Left lung (tissue), 10 donors: ENCODE data around the gene RPTOR. TPM values are rescaled to one million over a fixed set of nuclear protein-coding genes. Genes with fewer than 3 reads are reported as not detected.
A peak's percentile ranks its signal among the peaks of the same experiment; 100 is the strongest.

Experiments used
- ATAC-seq: fragments of 200-7000 bp; cut with Tn5 transposase; one replicate; pipeline ENCODE4 v1.9.1; 2020; ENCODE audit warnings: moderate library complexity
- DNase-seq, 4 donors: peaks; one replicate each; pipeline ENCODE4 v3.0.0-alpha.2; 2013 to 2020
- H3K27ac ChIP-seq, 2 donors: fragments of 200-600 bp; sonication (generic) in 1 of 2; one replicate each; pipeline versions ENCODE4 v1.5.0 to v1.8.0; 2020 to 2021
- H3K27me3 ChIP-seq, 2 donors: fragments of 200-600 bp; sonication (generic) in 1 of 2; one replicate each; pipeline versions ENCODE4 v1.5.0 to v1.8.0; 2020 to 2021
- H3K36me3 ChIP-seq, 2 donors: fragments of 200-600 bp; sonication (generic) in 1 of 2; one replicate each; pipeline versions ENCODE4 v1.5.0 to v1.8.0; 2020 to 2021
- H3K4me1 ChIP-seq, 2 donors: fragments of 200-600 bp; one replicate each; pipeline ENCODE4 v1.8.0; 2021
- H3K4me3 ChIP-seq, 2 donors: fragments of 200-600 bp; sonication (generic) in 1 of 2; one replicate each; pipeline versions ENCODE4 v1.5.0 to v1.8.0; 2020 to 2021; ENCODE audit warnings: mild to moderate bottlenecking in 1 of 2
- H3K9me3 ChIP-seq, 2 donors: fragments of 200-600 bp; sonication (generic) in 1 of 2; one replicate each; pipeline versions ENCODE4 v1.5.0 to v1.8.0; 2020 to 2021
- CTCF ChIP-seq, 2 donors: fragments of 200-600 bp; sonication (generic) in 1 of 2; IDR thresholded peaks; one replicate each; pipeline versions ENCODE4 v1.5.0 to v1.8.0; 2021; ENCODE audit warnings: antibody characterized with exemption in 2 of 2
- intact Hi-C, 2 donors: fragments of 100-400 bp; cut with DNase I; formaldehyde crosslinking; loops; one replicate each; pipeline versions ENCODE4 v1.11.2 to v1.14.2; 2022
- polyA plus RNA-seq, 6 donors: library from polyadenylated mRNA; unstranded; fragments of 120-200 nt; gene quantifications; one replicate each; pipeline ENCODE4 v1.2.1, GENCODE V29; 2013; ENCODE audit not compliant: insufficient read length in 6 of 6
- total RNA-seq, 2 donors: library from RNA; stranded (reverse); fragmentation: NEBNext Ultra II Directional; extraction: Animal tissue kit (Norgen Biotek cat#: 25700); gene quantifications; one replicate each; pipeline ENCODE4 v1.2.1, GENCODE V29; 2021
- donor health status: DM: no; HTN: yes; CAD: no.
- donor health status: DM: no; HTN: no; CAD: no.

Gene RPTOR
- total and polyA plus RNA-seq, 8 donors, result 14.2 to 39.2 (median 20.7) TPM

DNA sequence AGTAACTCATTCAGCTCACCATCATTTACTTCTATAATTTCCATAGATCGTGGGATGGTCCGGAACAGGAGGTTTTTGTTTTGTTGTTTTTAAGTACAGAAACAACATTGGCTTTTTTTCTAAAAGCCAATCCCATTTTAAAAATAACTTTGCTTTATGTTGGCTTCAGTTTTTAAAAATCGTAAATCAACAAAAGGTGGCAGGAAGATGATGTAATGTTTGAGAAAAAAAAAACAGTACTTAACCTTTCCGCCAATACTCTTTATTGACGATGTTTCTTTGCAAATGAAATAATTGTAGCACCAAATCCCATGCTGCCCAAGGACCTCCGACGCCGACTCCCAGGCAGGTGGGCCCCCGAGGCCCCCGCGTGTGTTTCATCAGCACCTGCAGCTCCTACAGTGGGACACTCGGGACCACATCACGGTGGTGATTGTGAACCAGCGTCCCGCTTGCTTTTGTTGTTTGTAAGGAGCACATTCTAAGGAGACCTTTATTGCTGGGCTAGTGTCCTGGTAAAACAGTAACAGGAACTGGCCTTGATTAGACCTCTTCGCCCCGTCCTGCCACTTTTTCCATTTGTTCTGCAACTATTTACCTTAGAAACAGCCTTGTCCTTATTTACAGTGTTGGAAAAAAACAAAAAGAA, 306.8 kb downstream of the RPTOR start:
- peak in 1 of 4 donors; percentile 51 for DNase-seq
- ATAC-seq, result no peak
- H3K4me1 ChIP-seq, result peaks cover 0 to 11% of the 10 kb centered on the region in 2 donors
- H3K27ac ChIP-seq, result no peak overlapping the region
- intact Hi-C loops, result no loop called here
- H3K9me3 ChIP-seq, result no peaks in the 10 kb centered on the region
- no peak overlapping the region for H3K4me3 ChIP-seq
- H3K36me3 ChIP-seq, result peaks cover 0 to 47% of the 10 kb centered on the region in 2 donors
- TF ChIP-seq CTCF (IDR thresholded peaks at IDR 0.05), result no peak
- H3K27me3 ChIP-seq, result no peaks in the 10 kb centered on the region

- Histone ChIP-seq H3K36me3 (peaks cover 0 to 38% of the 10 kb centered on the region in 2 donors), H3K4me3 (no peak overlapping the region), H3K9me3 (no peaks in the 10 kb centered on the region), H3K27ac (no peak overlapping the region), H3K4me1 (peaks cover 0 to 20% of the 10 kb centered on the region in 2 donors), H3K27me3 (no peaks in the 10 kb centered on the region)
- intact Hi-C loops, result no loop called here
- TF ChIP-seq CTCF (IDR thresholded peaks at IDR 0.05), result no peak
- ATAC-seq (no peak), DNase-seq (peak in 1 of 4 donors; percentile 61)
Measured at GRCh38 chr17:80852476-80853015, 307.9 kb downstream of the RPTOR start.

- intact Hi-C loops, result no loop called here
- TF ChIP-seq CTCF (IDR thresholded peaks at IDR 0.05), result no peak
- Histone ChIP-seq H3K9me3 (no peaks in the 10 kb centered on the region), H3K4me3 (no peak overlapping the region), H3K27me3 (no peaks in the 10 kb centered on the region), H3K27ac (no peak overlapping the region), H3K36me3 (peaks cover 0 to 32% of the 10 kb centered on the region in 2 donors), H3K4me1 (peaks cover 0 to 20% of the 10 kb centered on the region in 2 donors)
- peak in 1 of 4 donors; percentile 33 for DNase-seq
- ATAC-seq, result no peak
Measured at GRCh38 chr17:80853076-80853475, 308.4 kb downstream of the RPTOR start.

GRCh38 chr17:80854220-80854619, 309.6 kb downstream of the RPTOR start:
- ATAC-seq (no peak), DNase-seq (peak in 1 of 4 donors; percentile 51)
- H3K4me1 ChIP-seq, result peaks cover 0 to 20% of the 10 kb centered on the region in 2 donors
- intact Hi-C loops, result no loop called here
- TF ChIP-seq CTCF (IDR thresholded peaks at IDR 0.05), result no peak
- no peak overlapping the region for H3K27ac ChIP-seq
- H3K4me3 ChIP-seq, result no peak overlapping the region
- H3K9me3 ChIP-seq, result no peaks in the 10 kb centered on the region
- peaks cover 0 to 22% of the 10 kb centered on the region in 2 donors for H3K36me3 ChIP-seq
- no peaks in the 10 kb centered on the region for H3K27me3 ChIP-seq

- Histone ChIP-seq H3K4me3 (no peak overlapping the region), H3K36me3 (peaks cover 0 to 15% of the 10 kb centered on the region in 2 donors), H3K4me1 (peaks cover 3 to 28% of the 10 kb centered on the region in 2 donors), H3K9me3 (no peaks in the 10 kb centered on the region), H3K27me3 (no peaks in the 10 kb centered on the region), H3K27ac (no peak overlapping the region)
- ATAC-seq (no peak), DNase-seq (peak in 1 of 4 donors; percentile 33)
- intact Hi-C loops, result no loop called here
- no peak for TF ChIP-seq CTCF (IDR thresholded peaks at IDR 0.05)
Measured at GRCh38 chr17:80855196-80855947, 310.7 kb downstream of the RPTOR start.
